Measurements from ENCODE around the gene FGFR3.
A peak's percentile ranks its signal among the peaks of the same experiment; 100 is the strongest.

Gene FGFR3

DNA sequence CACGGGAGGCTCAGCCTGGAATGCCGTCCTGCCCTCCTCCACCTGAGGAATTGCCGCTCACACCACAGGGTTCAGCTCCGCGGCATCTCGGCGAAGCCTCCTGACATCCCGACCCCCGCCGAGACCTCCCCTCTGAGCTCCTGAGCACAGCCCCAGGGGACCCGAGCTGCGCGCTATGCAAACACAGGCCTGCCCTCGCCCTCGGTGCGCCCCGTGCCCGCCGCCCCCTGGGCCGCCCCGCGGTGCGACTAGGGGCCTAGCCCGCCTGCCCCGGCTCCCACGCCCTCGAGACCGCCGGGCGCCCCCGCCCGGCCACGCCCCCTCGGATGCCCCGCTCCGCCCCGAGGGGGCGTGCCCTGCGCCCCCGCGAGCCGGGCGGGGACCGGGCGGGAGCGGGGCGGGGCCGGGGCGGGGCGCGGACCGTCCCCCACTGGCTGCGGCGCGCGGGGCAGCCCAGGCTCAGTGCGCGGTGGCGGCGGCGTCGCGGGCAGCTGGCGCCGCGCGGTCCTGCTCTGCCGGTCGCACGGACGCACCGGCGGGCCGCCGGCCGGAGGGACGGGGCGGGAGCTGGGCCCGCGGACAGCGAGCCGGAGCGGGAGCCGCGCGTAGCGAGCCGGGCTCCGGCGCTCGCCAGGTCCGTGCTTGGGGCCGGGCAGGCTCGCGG is at the start of gene FGFR3:
Gene FGFR3 (plus strand): TSS at position 462 of the 664 bp plus-strand sequence. CDS start 642 bp downstream, outside the sequence.
- peak; percentile 49 for DNase-seq

DNA sequence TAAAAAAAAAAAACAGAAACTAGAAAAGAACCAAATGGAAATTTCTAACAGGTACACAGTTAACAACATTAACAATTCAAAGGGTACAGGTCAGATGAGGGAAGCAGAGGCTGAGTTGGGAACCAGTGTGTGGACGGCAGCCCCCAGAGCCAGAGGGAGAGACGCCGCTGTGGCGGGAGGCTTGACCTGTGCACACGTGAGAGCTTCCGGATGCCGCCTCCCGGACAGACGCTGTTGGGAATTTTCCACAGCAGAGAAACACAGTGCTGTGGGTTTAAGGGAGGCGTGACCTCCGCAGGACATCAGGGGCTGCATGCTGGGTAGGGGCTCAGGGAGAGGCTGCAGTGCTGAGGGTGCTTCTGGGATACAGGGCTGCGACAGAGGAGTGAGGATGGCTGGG is 49.5 kb upstream of the FGFR3 start:
- no peak for DNase-seq

DNA sequence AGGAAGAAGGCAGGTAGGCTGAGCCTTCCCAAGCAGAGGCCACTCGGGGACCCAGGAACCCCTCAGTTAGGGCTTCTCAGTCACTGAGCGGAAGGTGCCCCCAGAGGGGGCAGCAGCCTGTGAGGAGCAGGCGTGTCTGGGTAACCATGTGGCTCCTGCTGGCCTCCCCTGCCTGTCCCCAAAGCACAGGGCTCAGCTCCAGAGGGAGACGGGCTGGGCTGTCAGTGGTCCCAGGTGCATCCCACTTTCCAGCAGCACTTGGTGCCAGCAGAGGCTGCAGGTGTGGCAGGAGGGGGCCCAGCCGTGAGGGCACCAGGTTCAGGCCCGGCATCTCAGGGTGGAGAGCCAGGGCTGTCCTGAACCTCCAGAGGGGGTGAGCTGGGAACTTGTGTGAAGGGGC is 49.1 kb upstream of the FGFR3 start:
- DNase-seq: no peak

DNA sequence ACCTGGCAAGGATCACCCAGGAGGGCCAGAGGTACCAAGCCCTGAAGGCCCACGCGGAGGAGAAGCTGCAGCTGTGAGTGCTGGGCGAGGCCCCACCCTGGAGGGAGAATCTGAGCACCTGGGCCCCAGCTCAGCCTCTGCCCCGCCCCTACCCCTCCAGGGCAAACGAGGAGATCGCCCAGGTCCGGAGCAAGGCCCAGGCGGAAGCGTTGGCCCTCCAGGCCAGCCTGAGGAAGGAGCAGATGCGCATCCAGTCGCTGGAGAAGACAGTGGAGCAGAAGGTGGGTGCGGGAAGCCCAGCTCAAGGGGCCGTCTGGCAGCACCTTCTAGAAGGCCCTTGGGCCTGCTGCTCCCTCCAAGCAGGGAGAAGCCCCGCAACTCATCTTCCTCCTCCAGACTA is 48.5 kb upstream of the FGFR3 start:
- DNase-seq: no peak

DNA sequence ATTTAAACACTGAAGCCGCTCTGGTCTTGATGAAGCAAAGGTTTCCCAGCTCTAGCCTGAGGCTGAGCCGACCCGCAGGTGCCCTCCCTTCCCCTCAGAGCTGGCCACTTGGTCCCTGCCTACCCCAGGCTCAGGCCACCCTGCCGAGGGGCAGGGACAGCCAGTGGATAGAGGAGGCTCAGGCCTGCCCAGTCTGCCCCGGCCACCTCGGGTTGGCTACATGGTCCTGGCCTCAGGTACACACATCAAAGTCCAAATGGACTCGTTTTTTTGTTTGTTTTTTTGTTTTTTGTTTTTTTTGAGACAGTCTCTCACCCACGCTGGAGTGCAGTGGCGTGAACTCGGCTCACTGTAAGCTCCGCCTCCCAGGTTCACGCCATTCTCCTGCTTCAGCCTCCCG is 47.9 kb upstream of the FGFR3 start:
- no peak for DNase-seq

DNA sequence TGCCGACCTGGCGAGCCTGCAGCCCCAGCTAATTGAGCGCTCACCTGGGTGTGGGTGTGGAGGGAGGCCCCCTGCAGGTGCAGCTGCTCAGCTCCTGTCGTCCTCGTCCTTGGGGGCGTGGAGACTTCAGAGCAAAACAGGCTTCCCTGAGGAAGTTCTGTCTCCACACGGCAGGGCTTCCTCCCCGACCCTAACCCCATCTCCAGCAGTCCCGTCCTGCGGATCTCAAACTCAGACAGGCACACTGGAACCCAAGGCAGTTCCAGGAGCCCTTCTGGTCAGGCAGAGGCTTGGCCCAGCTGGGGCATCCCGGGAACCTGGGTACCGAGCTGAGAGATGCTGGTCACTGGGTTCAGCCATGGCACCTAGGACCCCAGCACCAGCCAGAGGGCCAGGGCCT is 47.4 kb upstream of the FGFR3 start:
- DNase-seq: no peak

DNA sequence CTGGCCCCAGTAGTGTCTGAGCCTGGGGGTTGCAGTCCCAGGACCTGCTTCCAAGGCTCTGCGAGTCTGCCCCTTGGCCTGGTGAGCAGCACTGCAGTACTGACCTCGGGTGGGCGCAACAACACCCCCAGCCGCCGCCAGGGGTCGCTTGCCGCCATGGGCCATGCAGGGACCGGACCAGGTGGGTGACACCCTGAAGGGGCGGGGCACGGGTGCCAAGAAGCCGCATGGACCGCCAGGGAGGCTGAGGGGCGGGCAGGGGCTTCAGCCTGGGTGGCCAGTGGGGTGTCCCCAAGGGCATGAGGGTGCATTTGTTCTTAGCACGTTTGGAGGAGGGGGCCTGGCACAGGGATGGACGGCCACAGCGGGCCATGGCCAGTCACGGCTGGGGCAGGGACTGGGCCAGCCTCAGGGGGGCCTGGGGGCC is 46.8 kb upstream of the FGFR3 start:
- peak; percentile 79 for DNase-seq

DNA sequence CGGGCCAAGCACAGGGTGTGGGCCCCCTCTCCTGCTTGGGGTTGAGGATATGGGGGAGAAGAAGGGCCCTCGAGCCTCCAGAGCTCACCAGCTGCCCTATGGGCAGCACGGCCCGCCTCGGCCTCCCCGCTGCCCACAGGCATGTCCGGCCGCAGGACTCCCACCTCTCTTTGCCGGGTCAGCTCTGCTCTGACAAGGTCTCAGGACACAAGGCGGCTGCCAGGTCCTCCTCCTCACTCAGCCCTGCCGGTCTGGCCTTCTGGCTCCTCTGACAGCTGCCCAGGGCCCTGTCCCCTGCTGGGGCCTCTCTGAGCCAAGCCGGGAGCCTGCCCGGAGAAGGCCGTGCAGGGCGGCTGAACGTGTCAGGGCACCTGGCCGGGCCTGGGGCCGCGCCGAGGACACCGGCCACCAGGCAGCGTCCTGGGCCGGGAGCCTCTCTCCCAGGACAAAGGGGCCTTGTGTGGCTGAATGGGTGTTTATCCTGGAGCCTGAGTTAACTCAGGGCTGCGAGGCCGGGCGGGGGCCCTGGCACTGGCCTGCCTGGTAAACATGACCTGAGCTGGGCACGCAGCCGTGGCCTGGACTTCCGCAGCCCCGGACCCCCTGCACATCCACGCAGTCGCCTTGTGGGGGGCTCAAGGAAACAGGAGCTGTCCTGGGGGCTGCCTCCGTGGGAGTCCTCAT is 46.0 kb upstream of the FGFR3 start:
- DNase-seq: no peak

DNA sequence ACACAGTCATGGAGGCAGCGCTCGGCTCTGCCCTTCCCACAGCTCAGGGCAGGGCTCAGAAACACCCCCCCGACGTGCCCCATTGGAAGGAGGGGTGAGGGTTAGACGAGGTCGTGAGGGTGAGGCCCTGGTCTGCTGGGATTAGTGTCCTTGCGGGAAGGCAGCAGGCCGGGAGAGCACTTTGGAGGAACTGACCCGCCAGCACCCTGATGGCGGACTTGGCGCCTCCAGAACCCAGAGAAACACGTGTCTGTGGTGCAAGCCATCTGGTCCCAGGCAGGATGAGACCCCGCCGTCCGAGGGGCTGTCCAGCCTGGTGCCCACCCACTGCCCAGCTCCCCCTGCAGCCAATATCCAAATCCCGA is 45.5 kb upstream of the FGFR3 start:
- DNase-seq: no peak

DNA sequence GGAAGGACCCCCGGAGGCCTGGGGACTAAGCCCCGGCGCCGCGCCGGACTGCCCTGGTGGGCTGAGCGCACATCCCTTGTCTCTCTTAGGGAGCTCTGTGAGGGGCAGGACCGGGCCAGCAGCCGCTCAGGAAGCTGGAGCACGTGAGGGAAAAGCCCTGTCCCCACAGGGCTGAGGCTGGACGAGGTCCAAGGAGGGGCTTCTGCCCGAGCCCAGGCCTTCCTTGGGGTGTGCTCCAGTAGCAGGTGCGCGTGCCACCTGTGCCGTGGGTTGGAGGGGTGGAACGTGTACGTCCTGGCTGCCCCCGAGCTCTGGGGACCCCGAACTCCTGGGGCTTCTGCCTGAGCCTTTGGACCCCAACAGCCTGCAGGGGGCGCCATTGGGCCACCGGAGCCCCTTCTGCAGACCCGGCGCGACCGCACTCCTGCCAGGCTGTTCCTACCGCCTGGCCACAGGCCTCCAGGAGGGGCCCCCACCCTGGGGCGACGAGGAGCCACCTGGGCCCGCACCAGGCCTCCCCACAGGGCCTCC is 44.6 kb upstream of the FGFR3 start:
- peak; percentile 80 for DNase-seq

DNA sequence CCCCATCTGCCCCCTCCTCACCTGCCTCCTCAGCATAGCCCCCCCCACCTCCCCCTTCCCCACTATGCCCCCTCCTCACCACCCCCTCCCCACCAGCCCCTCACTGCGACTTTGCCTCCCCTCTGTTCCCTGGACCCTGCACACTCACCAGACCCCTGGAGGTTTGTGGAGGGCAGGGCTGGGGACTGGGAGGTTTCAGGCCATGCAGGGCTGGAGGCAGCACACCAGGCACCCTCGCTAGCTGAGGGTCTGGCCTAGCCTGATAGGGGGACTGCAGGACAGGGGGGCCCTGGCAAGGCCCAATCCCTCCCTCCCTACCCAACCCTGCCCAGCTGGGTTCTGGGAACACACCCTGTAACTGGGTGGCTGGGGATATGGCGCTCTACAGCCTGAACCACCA is 43.7 kb upstream of the FGFR3 start:
- DNase-seq: no peak

DNA sequence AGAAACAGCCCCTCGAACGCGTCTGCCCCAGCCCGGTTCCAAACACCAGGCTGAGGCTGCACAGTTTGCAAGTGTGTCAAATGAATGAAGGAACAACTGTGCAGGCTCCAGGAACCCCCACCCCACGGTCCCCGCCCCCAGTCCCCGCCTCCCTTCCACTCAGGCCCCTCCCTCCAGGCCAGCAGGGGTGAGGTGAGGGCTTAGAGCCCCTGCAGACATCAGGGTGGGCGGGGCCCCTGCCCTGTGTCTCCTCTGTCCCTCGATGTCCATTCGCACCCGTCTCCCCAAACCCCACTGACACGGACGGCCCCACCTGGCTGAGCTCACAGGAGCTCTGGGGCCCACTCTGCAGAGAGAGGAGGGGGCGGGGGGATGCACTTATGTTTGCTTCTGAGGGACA is 43.3 kb upstream of the FGFR3 start:
- DNase-seq: no peak

DNA sequence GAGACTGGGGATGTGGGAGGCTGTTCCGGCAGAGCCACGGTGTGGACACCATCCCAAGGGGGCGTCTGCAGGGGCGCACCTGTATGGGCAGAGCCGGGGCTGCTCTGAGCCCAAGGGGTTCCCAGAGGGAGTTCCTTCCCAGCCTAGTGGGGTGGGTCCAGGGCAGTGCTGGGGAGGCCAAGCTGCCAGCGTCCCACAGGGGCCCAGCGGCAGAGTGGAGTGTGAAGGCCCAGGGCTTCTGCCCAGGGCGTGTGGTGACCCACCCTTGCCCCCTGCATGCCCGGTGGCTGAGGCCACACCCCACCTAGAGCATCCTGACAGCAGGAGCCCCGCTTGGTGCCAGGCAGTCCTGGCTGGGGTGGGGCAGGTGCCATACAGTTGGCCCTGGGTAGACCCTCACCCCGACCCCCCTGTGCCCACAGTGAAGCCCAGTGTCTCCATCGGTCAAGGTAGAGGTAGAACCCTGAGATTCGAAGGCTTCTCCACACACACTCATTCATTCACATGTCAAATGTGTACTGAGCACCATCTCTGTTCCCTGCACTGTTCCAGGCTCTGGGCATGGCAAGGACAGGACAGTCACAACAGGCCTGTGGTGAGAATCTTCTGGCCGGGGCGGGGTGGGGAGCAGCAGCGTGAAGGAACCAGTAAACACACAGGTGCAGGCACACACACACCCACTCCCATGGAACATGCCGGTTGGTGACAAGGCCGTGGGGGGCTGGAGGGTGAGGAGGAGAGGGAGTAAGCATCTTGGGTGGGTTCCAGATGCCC is 42.5 kb upstream of the FGFR3 start:
- DNase-seq: no peak

DNA sequence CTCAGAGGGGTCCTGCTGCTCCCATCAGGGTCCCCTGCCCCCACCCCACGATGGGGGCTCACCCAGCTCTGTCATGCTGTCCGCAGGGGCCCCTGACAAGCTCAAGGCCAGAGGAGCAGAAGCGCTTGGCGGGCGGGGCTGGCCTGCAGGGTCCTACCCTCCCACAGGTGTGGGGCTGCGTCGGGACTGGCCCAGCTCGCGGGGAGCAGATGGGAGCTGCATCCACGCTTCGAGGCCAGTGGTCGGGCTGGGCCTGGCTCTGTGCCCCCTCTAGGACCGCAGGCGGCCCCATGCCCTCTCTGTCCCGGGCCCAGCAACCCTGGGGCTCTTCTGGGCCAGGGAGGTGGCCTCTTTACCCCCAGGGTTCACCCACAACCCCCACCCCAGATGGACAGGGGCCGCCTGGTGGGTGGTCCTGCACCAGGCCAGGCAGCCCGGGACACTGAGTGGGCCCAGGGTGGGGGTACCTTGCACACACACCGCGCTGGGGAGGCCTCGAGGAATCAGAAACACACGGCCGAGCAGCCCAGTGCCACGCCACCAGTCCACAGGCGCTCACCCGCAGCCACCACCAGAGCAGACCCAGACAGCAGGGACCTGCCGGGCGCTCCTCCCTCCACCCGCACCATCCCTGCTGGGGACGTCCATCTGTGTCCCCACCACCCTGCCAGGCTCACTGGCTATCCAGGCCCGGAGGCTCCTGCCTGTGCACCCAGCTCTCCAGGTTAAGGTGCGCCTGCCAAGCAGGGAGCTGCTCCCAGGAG is 41.8 kb upstream of the FGFR3 start:
- DNase-seq: no peak

DNA sequence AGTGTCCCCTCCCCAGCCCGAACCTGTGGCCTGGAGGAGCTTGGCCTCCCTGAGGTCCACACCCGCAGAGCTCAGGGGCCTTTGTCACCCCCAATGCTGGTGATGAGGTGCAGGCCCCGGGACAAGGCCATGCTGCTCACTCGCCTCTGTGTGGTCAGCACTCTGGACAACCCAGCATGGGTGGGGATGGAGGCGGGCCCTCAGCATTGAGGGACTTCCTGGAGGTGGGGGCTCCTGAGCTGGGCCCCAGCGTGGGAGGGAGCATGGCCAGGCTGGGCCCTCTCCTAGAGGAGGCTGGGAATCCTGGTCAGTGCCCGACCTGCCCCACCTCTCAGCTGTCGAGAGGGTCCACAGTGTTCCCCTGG is 41.2 kb upstream of the FGFR3 start:
- no peak for DNase-seq

DNA sequence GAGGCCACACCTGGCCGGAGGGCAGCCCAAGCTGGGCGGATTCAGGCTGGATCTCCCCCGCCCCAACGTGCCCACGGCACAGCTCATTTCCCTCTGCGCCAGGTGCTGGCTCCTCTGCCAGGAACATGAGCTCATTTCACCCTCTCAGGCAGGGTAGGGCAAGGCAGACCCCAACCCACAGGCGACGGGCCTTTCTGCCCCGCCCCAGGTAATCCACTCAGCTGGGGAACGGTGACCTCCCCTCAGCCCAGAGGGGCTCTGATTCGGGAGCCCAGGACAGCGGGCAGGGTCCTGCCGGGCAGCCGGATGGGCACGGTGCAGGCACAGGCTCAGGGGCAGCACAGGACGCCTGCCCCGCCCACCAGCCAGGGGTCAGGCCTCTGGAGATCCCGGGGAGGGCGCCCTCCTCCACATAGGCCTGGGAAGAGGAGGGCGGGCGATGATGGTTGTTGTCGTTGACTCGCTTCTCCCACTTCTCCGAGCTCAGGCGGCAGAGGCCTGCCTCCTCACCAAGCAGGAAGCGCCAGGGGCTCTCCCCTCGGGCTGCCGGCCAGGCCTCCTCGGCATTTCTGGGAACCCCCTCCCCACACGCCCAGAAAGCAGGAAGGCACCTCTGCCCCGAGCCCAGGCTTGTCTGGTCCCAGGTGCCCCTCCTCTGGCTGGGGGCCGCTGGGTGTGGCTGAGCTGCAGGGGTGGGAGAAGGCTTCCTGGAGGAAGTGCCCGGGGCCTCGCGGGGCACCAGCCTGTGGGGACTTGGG is 40.6 kb upstream of the FGFR3 start:
- no peak for DNase-seq

DNA sequence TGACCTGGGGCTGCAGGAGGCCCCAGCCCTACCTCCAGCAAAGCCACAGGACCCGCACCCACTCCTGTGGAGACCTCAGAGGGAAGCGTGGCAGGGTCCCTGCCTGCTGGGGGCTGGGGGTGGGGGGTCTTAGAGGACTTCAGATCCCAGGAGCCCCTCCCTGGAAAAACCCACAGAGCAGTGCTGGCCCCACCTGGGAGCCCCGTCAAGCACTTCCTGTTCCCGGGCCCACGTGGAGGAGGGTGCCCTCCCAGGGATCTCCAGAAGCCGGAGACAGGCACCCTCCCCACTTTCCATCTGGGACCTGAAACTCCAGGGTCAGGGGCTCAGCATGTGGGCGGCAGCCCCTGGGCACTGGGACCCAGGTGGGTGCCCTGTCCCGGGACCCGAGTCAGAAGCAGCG is 39.8 kb upstream of the FGFR3 start:
- no peak for DNase-seq

DNA sequence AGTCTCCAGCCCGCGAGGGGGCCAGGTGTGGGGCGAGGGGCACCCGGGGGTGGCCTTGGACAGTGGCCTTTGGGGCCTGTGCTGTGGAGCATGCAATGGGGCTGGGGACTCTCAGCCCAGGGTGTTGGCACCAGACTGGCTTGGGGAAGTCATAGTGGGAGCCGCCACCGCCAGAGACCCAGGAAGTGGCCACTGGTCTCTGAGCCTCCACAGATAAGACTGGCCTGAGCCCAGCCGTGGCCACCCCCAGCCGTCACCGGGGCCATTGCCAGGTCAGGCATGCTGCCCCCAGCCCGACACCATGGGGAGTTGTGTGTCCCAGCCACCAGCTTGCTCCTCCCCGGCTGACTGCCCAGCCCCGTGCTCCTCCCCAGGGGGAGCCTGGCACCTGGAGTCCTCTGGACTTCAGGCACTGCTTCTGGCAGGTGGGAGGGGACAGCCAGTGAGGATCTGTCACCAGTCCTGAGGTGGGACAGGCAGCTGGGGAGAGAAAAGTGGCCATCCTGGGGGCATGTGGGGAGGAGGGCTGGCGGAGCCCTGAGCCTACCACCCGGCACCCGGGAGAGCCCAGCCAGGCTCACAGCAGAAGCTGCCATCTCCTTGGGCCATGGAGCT is 39.3 kb upstream of the FGFR3 start:
- no peak for DNase-seq

DNA sequence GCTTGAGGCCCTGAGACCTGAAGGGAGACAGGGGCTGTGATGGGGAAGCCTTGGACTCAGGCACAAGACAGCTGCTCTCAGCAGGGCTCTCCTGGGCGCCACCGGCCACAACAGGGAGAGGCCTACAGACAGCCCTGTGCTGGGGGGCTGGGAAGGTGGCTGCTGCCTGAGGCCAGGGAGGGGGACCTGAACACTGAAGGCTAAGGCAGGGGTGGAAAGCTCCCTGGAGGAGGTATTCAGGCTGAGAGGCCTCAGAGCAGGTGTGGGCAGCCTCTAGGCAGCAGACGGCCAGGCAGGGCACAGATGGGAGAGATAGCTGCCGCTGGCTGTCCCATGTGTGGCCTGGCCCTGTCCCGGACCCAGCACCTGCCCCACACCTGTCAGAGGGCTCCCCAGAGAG is 38.8 kb upstream of the FGFR3 start:
- no peak for DNase-seq

DNA sequence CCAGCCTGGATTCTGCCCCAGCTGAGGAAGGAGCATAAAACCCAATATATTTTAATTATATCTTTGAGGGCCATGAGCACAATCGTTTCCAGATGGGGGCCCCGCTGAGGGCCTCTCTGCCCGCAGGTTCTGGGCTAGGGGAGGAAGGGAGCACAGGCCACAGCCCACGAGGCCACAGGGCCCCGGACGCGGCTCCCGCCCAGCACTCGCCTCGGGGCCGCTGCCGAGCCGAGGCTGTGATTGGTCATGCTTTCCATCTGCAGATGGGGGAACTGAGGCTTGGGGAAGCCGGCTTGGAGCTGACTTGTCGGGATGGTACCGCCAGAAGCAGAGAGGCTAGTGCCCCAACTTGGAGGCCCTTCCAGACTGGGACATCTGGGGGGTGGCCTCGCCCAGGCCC is 37.8 kb upstream of the FGFR3 start:
- DNase-seq: no peak

DNA sequence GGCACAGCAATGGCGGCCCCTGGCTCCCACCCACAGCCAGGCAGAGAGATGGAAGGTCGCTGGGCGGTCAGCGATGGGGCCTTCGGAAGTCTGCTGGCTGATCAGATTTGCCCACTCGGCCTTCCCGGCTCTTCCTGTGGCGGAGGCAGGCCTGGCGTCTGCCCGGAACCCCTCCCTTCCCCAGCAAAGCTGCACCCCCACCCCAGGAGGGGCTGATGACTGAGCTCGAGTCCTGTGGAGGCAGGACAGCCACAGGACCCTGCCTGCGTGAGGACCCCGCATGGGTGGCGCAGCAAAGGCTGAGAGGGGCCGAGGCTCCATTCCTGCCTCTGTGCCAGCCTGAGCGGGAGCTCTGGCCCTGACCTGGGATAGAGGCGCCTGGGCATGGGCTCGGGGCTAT is 37.0 kb upstream of the FGFR3 start:
- no peak for DNase-seq

Data from activated CD8-positive, alpha-beta memory T cell treated with anti-CD3 and anti-CD28 coated beads, Interleukin-2, amount 50 U/mL, for 4 hours (primary cell).